Measurements from ENCODE around the gene DPY19L3.

Gene DPY19L3

GRCh38 chr19:32363175-32363574 lies 42.4 kb upstream of the DPY19L3 start:
- no peak overlapping the region for H3K4me3 ChIP-seq (ENCODE audit: low read depth, low read length)
- DNase-seq (ENCODE audit: low read depth) = peak; percentile 70
- TF ChIP-seq CTCF (conservative IDR thresholded peaks at IDR 0.05; ENCODE audit: low read depth, low read length) = no peak

DNA sequence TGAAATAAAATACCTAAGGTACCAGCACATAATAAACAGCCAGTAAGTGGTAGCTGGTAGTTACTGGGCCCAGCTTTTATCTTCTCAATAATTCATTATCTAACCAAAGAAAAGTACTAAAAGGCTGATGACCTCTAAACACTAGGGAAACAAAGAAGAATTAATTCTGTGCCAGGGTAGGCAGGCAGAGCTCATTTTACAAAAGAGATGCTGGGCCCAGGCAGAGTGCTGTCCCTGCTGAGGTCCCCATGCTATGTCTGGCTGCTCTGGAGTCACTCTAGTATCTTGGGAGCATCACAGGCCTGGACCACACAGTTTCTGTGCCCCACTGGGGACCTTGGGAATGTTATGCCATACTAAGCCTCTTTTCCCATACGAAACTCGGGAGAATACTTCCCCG lies 41.9 kb upstream of the DPY19L3 start:
- no peak for DNase-seq (ENCODE audit: low read depth)
- no peak overlapping the region for H3K4me3 ChIP-seq (ENCODE audit: low read depth, low read length)
- no peak for TF ChIP-seq CTCF (conservative IDR thresholded peaks at IDR 0.05; ENCODE audit: low read depth, low read length)

GRCh38 chr19:32364040-32364439 lies 41.5 kb upstream of the DPY19L3 start:
- TF ChIP-seq CTCF (conservative IDR thresholded peaks at IDR 0.05; ENCODE audit: low read depth, low read length) = no peak
- no peak for DNase-seq (ENCODE audit: low read depth)
- no peak overlapping the region for H3K4me3 ChIP-seq (ENCODE audit: low read depth, low read length)

- H3K4me3 ChIP-seq (ENCODE audit: low read depth, low read length) = no peak overlapping the region
- DNase-seq (ENCODE audit: low read depth) = no peak
- TF ChIP-seq CTCF (conservative IDR thresholded peaks at IDR 0.05; ENCODE audit: low read depth, low read length) = no peak
Measured at GRCh38 chr19:32367063-32367462, 38.5 kb upstream of the DPY19L3 start.

- DNase-seq (ENCODE audit: low read depth) = no peak
- H3K4me3 ChIP-seq (ENCODE audit: low read depth, low read length) = no peak overlapping the region
- TF ChIP-seq CTCF (conservative IDR thresholded peaks at IDR 0.05; ENCODE audit: low read depth, low read length) = no peak
Measured at GRCh38 chr19:32367948-32368536, 37.5 kb upstream of the DPY19L3 start.

GRCh38 chr19:32368787-32369186 lies 36.8 kb upstream of the DPY19L3 start:
- H3K4me3 ChIP-seq (ENCODE audit: low read depth, low read length) = no peak overlapping the region
- DNase-seq (ENCODE audit: low read depth) = no peak
- no peak for TF ChIP-seq CTCF (conservative IDR thresholded peaks at IDR 0.05; ENCODE audit: low read depth, low read length)

- no peak for DNase-seq (ENCODE audit: low read depth)
- peak overlapping the region; percentile 2 for H3K4me3 ChIP-seq (ENCODE audit: low read depth, low read length)
- no peak for TF ChIP-seq CTCF (conservative IDR thresholded peaks at IDR 0.05; ENCODE audit: low read depth, low read length)
Measured at GRCh38 chr19:32372726-32373517, 32.6 kb upstream of the DPY19L3 start.
